ENCODE measurements around the gene ACSF3. TPM values are rescaled to one million over a fixed set of nuclear protein-coding genes. Genes with fewer than 3 reads are reported as not detected.
A peak's percentile ranks its signal among the peaks of the same experiment; 100 is the strongest.

Gene ACSF3
- total RNA-seq, 2 experiments from 2014 or later: 57.3 to 62.0 TPM

DNA sequence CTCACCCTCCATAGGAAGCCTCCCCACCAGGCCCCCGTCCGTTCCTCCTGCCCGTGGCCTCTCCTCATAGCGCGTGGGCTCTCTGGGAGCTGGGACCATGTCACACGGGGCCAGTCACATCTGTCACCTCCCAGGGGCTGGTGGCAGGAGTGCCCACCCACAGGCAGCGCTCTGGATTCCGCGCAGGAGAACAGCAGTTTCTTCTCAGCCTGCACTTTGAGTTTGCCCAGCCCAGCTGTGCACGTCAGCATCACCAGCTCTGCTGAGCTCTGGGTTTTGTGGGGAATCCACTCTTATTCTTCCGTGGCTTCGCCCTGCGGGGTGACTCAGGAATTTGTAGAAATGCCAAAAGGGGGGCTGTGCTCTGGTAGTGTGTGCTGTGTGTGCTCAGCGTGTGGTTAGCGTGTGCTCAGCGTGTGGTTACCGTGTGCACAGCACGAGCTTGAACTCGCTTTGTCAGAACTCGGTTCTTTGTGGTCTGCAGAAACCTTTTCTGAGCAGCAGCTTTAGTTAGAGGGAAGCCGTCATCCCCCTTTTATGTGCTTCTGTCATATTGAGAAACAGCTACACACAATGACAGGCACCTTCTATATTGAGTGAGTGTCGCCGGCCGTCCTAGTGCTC is 3.2 kb downstream of the ACSF3 start:
- Mint-ChIP-seq H3K27ac (peak overlapping the region; percentile 99), H3K4me3 (peak overlapping the region; percentile 75), H3K4me1 (peaks cover 80% of the 10 kb centered on the region), H3K27me3 (no peaks in the 10 kb centered on the region), H3K9me3 (no peaks in the 10 kb centered on the region), H3K36me3 (ENCODE audit: low read depth) (peaks cover 41% of the 10 kb centered on the region)
- DNase-seq: peak; percentile 83
- ChIA-PET CTCF (interaction anchor here (0.6 to 1.1 kb wide), 2 partner anchors 9 to 522 kb away, joined by 3 read pairs; no protein-coding TSS in a partner anchor), POLR2A (no interaction called here)

- no peak for DNase-seq
- peaks cover 46% of the 10 kb centered on the region for H3K36me3 Mint-ChIP-seq (ENCODE audit: low read depth)
- ChIA-PET CTCF (no interaction called here), POLR2A (no interaction called here)
- peak overlapping the region; percentile 99 for H3K27ac Mint-ChIP-seq
- no peaks in the 10 kb centered on the region for H3K27me3 Mint-ChIP-seq
- no peaks in the 10 kb centered on the region for H3K9me3 Mint-ChIP-seq
- H3K4me1 Mint-ChIP-seq: peaks cover 85% of the 10 kb centered on the region
- H3K4me3 Mint-ChIP-seq: peak overlapping the region; percentile 75
Measured at GRCh38 chr16:89097392-89097772, 3.7 kb downstream of the ACSF3 start.

DNA sequence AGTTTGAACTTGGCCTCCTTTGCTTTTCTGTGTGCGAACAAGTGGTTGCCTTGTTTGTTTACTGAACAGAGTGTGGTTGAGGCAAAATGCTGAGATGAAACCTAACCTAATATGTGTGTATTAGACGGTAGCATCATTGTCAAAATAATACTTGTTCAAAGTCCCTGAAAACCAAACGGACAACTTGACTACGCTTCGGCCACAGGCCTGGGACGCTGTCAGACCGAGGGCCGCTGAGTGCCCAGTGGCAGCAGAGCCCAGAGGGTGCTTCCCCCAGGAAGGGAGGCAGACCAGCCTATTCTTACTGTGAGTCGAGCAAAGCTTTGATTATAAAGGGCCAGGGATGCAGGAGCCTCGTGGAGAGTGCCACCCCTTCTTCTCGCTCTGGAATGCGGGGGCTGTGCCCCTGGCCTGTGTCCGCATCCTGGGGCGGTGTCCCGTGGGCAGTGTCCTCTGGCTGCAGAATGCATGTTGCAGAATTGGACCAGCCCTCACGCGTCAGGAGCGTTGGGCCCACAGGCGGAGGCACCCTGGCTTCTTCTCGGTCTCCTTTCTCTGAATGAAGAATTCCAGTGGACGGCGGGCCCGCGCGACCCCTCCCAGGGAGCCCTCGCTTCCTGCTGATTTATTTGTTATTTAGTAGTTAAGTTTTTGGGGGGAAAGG is 5.2 kb downstream of the ACSF3 start:
- Mint-ChIP-seq H3K27ac (peak overlapping the region; percentile 99), H3K27me3 (no peaks in the 10 kb centered on the region), H3K9me3 (no peaks in the 10 kb centered on the region), H3K4me1 (peaks cover 93% of the 10 kb centered on the region), H3K36me3 (ENCODE audit: low read depth) (peaks cover 60% of the 10 kb centered on the region), H3K4me3 (peak overlapping the region; percentile 75)
- POLR2A ChIA-PET: no interaction called here
- CTCF ChIA-PET: interaction anchor here (0.8 to 1.1 kb wide), 6 partner anchors 11 to 24 kb away, joined by 3 read pairs; no protein-coding TSS in a partner anchor
- no peak for DNase-seq

DNA sequence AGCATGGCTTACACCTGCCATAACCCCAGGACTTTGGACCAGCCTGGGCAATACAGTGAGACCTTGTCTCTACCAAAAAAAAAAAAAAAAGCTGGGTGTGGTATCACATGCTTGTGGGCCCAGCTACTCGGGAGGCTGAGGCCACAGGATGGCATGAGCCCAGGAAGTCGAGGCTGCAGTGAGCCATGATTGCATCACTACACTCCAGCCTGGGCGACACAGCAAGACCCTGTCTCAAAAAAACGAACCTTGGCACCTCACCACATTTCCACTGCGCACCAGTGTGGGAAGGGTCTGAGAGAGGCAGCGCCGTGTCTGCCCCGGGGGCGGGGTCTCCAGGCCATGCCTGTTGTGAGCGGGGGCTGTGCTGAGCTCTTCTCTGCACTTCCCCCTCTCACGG is 6.3 kb downstream of the ACSF3 start:
- no peak overlapping the region for H3K4me3 Mint-ChIP-seq

GRCh38 chr16:89100601-89101302 is 7.1 kb downstream of the ACSF3 start:
- peaks cover 70% of the 10 kb centered on the region for H3K36me3 Mint-ChIP-seq (ENCODE audit: low read depth)
- no peak for DNase-seq
- H3K27me3 Mint-ChIP-seq: no peaks in the 10 kb centered on the region
- POLR2A ChIA-PET: no interaction called here
- no peaks in the 10 kb centered on the region for H3K9me3 Mint-ChIP-seq
- peaks cover 78% of the 10 kb centered on the region for H3K4me1 Mint-ChIP-seq
- H3K27ac Mint-ChIP-seq: peak overlapping the region; percentile 99
- CTCF ChIA-PET: interaction anchor here (0.6 to 1.3 kb wide), 3 partner anchors 12 to 785 kb away, joined by 3 to 4 read pairs (median 3); no protein-coding TSS in a partner anchor
- no peak overlapping the region for H3K4me3 Mint-ChIP-seq

More for the DNA sequence above, 6.3 kb downstream of the ACSF3 start:
- H3K9me3 Mint-ChIP-seq: no peaks in the 10 kb centered on the region
- ChIA-PET CTCF (interaction anchor here (0.6 to 1.3 kb wide), 6 partner anchors 9 to 786 kb away, joined by 3 to 4 read pairs (median 3); no protein-coding TSS in a partner anchor), POLR2A (no interaction called here)
- no peaks in the 10 kb centered on the region for H3K27me3 Mint-ChIP-seq
- peak; percentile 43 for DNase-seq
- H3K36me3 Mint-ChIP-seq (ENCODE audit: low read depth): peaks cover 65% of the 10 kb centered on the region
- H3K27ac Mint-ChIP-seq: peak overlapping the region; percentile 99
- H3K4me1 Mint-ChIP-seq: peaks cover 84% of the 10 kb centered on the region

DNA sequence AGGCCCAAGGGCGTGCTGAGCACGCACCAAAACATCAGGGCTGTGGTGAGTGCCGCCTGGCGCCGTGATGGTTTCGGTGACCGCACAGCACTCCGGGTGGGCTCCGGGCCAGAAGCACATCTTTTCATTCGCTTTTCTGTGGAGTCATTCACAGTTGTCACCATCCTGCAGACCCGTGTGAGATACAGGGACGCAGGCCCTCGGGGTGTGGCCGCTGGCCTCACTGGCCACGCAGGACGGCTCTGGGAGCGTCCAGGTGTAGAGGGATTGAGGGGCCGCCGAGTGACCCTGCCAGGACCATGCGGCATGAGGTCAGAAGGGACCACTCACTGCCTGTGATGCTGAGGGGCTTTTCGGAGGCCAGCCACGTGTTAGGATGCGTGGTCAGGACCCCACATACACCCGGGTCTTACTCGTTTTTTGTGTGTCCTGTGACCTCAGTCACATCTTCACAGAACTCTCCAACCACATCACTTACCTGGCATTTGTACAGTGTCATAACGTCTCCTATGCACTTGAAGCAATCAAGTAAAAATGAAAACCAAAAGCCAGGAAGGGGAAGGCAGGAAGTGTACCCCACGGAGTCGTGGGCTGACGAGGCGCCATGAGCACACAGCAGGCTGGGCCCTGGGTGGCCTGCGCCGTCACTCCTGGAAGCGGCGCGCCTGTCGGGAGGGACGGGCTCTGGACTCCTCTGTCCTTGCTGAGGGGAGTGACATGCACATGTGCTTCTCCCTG is 7.8 kb downstream of the ACSF3 start:
- H3K4me1 Mint-ChIP-seq: peaks cover 71% of the 10 kb centered on the region
- CTCF ChIA-PET: interaction anchor here (1.9 kb wide), 1 partner anchor 13 kb away, joined by 5 read pairs; no protein-coding TSS in a partner anchor
- H3K27ac Mint-ChIP-seq: peak overlapping the region; percentile 80
- no peaks in the 10 kb centered on the region for H3K9me3 Mint-ChIP-seq
- POLR2A ChIA-PET: no interaction called here
- H3K36me3 Mint-ChIP-seq (ENCODE audit: low read depth): peaks cover 70% of the 10 kb centered on the region
- peak; percentile 40 for DNase-seq
- H3K27me3 Mint-ChIP-seq: no peaks in the 10 kb centered on the region
- peak overlapping the region; percentile 22 for H3K4me3 Mint-ChIP-seq

DNA sequence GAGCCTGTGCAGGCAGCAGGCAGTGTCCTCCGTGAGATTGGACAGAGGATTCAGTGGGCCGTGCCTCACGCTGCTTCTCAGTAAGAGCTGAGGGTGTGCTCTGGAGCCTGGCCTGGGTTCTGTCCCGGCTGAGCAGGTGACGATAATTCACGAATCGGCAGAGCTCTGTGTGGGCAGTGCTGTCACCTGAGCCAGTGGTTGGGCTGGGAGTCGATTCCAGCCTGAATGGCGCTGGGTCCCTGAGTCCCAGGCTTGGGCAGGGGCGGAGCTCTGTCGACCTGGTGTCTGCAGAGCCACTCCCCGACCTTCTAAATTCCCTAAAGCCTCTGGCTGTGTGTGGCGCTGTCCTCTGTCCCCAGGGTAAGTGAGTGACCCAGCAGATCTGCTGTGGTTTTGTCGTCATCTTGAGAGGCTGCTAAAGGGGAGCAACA is 8.4 kb downstream of the ACSF3 start:
- Mint-ChIP-seq H3K9me3 (no peaks in the 10 kb centered on the region), H3K4me3 (peak overlapping the region; percentile 32), H3K4me1 (peaks cover 69% of the 10 kb centered on the region), H3K27ac (peak overlapping the region; percentile 80), H3K36me3 (ENCODE audit: low read depth) (peaks cover 69% of the 10 kb centered on the region), H3K27me3 (no peaks in the 10 kb centered on the region)
- no peak for DNase-seq
- POLR2A ChIA-PET: no interaction called here
- CTCF ChIA-PET: interaction anchor here (0.6 to 1.9 kb wide), 3 partner anchors 12 to 29 kb away, joined by 3 to 5 read pairs (median 4); no protein-coding TSS in a partner anchor

GRCh38 chr16:89102481-89103073 is 8.9 kb downstream of the ACSF3 start:
- Mint-ChIP-seq H3K27me3 (no peaks in the 10 kb centered on the region), H3K4me1 (peaks cover 67% of the 10 kb centered on the region), H3K9me3 (no peaks in the 10 kb centered on the region), H3K27ac (peak overlapping the region; percentile 80), H3K4me3 (peak overlapping the region; percentile 32), H3K36me3 (ENCODE audit: low read depth) (peaks cover 72% of the 10 kb centered on the region)
- DNase-seq: no peak
- CTCF ChIA-PET: interaction anchor here (0.6 to 1.9 kb wide), 4 partner anchors 11 to 29 kb away, joined by 3 to 5 read pairs (median 4); no protein-coding TSS in a partner anchor
- POLR2A ChIA-PET: no interaction called here

DNA sequence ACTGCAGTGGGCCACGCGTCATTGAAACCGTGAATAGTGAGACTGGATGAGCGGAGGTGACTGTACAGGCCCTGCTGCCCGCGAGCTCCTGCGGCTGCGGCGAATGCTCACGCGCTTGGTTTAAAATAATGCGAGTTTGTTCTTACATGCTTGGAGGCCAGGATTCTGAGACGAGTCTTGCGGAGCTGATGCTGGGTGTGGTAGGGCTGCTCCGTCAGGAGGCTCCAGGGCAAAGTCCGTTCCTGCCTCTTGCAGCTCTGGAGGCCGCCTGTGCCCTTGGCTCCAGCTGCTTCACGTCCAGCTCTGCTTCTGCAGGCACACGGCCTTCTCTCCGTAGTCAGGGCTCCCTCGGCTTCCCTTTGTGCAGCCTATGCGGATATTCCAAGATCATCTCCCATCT is 9.5 kb downstream of the ACSF3 start:
- no peak for DNase-seq
- Mint-ChIP-seq H3K27ac (peak overlapping the region; percentile 80), H3K9me3 (no peaks in the 10 kb centered on the region), H3K36me3 (ENCODE audit: low read depth) (peaks cover 76% of the 10 kb centered on the region), H3K4me1 (peaks cover 62% of the 10 kb centered on the region), H3K27me3 (no peaks in the 10 kb centered on the region), H3K4me3 (no peak overlapping the region)
- ChIA-PET POLR2A (no interaction called here), CTCF (interaction anchor here (1.2 to 1.9 kb wide), 3 partner anchors 11 to 18 kb away, joined by 3 to 5 read pairs (median 3); no protein-coding TSS in a partner anchor)

GRCh38 chr16:89103781-89104180 is 10.1 kb downstream of the ACSF3 start:
- ChIA-PET POLR2A (no interaction called here), CTCF (interaction anchor here (1.7 kb wide), 1 partner anchor 17 kb away, joined by 3 read pairs; no protein-coding TSS in a partner anchor)

GRCh38 chr16:89104303-89104702 is 10.7 kb downstream of the ACSF3 start:
- ChIA-PET CTCF (interaction anchor here (1.7 kb wide), 1 partner anchor 17 kb away, joined by 3 read pairs; no protein-coding TSS in a partner anchor), POLR2A (no interaction called here)
- H3K4me1 Mint-ChIP-seq: peaks cover 54% of the 10 kb centered on the region
- no peaks in the 10 kb centered on the region for H3K27me3 Mint-ChIP-seq
- H3K4me3 Mint-ChIP-seq: no peak overlapping the region
- peak overlapping the region; percentile 74 for H3K27ac Mint-ChIP-seq
- no peaks in the 10 kb centered on the region for H3K9me3 Mint-ChIP-seq
- no peak for DNase-seq
- H3K36me3 Mint-ChIP-seq (ENCODE audit: low read depth): peaks cover 80% of the 10 kb centered on the region

More at GRCh38 chr16:89103781-89104180, 10.1 kb downstream of the ACSF3 start:
- H3K27ac Mint-ChIP-seq: no peak overlapping the region
- DNase-seq: no peak
- no peaks in the 10 kb centered on the region for H3K27me3 Mint-ChIP-seq
- no peak overlapping the region for H3K4me3 Mint-ChIP-seq
- peaks cover 81% of the 10 kb centered on the region for H3K36me3 Mint-ChIP-seq (ENCODE audit: low read depth)
- H3K9me3 Mint-ChIP-seq: no peaks in the 10 kb centered on the region
- peaks cover 59% of the 10 kb centered on the region for H3K4me1 Mint-ChIP-seq

All from activated CD4-positive, alpha-beta T cell treated with anti-CD3 and anti-CD28 coated beads, Interleukin-2, amount 10 ng/mL, durations not matched to agents 7 days and 5 days (primary cell).